ENCODE results near the gene ZSCAN12.
"Not testable (repeated sequence)": the region's sequence is repeated elsewhere in the genome, so short reads cannot be mapped to it uniquely, and the experiment has no call there.

ZSCAN12 gene

GRCh38 chr6:28423546-28423945, 24.0 kb upstream of the ZSCAN12 start:
- TF ChIP-seq JUND (IDR thresholded peaks at IDR 0.05; ENCODE audit: low read depth), result no peak
- DNase-seq (ENCODE audit: low read depth in 1 of 2, low spot score in 1 of 2), result no peak
- in situ Hi-C loops (cut with HindIII; ENCODE audit: low pct_unique_long_range_greater_than_20kb, low sequenced_read_pairs), result no loop called here

- in situ Hi-C loops (cut with HindIII; ENCODE audit: low pct_unique_long_range_greater_than_20kb, low sequenced_read_pairs), result no loop called here
- DNase-seq (ENCODE audit: low read depth in 1 of 2, low spot score in 1 of 2), result no peak
- TF ChIP-seq JUND (IDR thresholded peaks at IDR 0.05; ENCODE audit: low read depth), result no peak
Observed at GRCh38 chr6:28413681-28414080, 14.1 kb upstream of the ZSCAN12 start.

- TF ChIP-seq JUND (IDR thresholded peaks at IDR 0.05; ENCODE audit: low read depth), result no peak
- in situ Hi-C loops (cut with HindIII; ENCODE audit: low pct_unique_long_range_greater_than_20kb, low sequenced_read_pairs), result no loop called here
- no peak for DNase-seq (ENCODE audit: low read depth in 1 of 2, low spot score in 1 of 2)
Observed at GRCh38 chr6:28410767-28411166, 11.2 kb upstream of the ZSCAN12 start.

GRCh38 chr6:28408076-28408802, 8.7 kb upstream of the ZSCAN12 start:
- no peak for DNase-seq (ENCODE audit: low read depth in 1 of 2, low spot score in 1 of 2)
- TF ChIP-seq JUND (IDR thresholded peaks at IDR 0.05; ENCODE audit: low read depth), result no peak
- in situ Hi-C loops (cut with HindIII; ENCODE audit: low pct_unique_long_range_greater_than_20kb, low sequenced_read_pairs), result no loop called here

- TF ChIP-seq JUND (IDR thresholded peaks at IDR 0.05; ENCODE audit: low read depth), result no peak
- in situ Hi-C loops (cut with HindIII; ENCODE audit: low pct_unique_long_range_greater_than_20kb, low sequenced_read_pairs), result no loop called here
- no peak for DNase-seq (ENCODE audit: low read depth in 1 of 2, low spot score in 1 of 2)
Observed at GRCh38 chr6:28407401-28407800, 7.9 kb upstream of the ZSCAN12 start.

- in situ Hi-C loops (cut with HindIII; ENCODE audit: low pct_unique_long_range_greater_than_20kb, low sequenced_read_pairs); DNase-seq (ENCODE audit: low read depth in 1 of 2, low spot score in 1 of 2): not testable (repeated sequence)
Observed at GRCh38 chr6:28403923-28404322, 4.4 kb upstream of the ZSCAN12 start.

- in situ Hi-C loops (cut with HindIII; ENCODE audit: low pct_unique_long_range_greater_than_20kb, low sequenced_read_pairs), result no loop called here
- TF ChIP-seq JUND (IDR thresholded peaks at IDR 0.05; ENCODE audit: low read depth), result no peak
- DNase-seq (ENCODE audit: low read depth in 1 of 2, low spot score in 1 of 2), result no peak
Observed at GRCh38 chr6:28402197-28402596, 2.6 kb upstream of the ZSCAN12 start.

- DNase-seq (ENCODE audit: low read depth in 1 of 2, low spot score in 1 of 2), result no peak
- no peak for TF ChIP-seq JUND (IDR thresholded peaks at IDR 0.05; ENCODE audit: low read depth)
- in situ Hi-C loops (cut with HindIII; ENCODE audit: low pct_unique_long_range_greater_than_20kb, low sequenced_read_pairs), result no loop called here
Observed at GRCh38 chr6:28401172-28401571, 1.6 kb upstream of the ZSCAN12 start.

GRCh38 chr6:28400122-28400451, 540 bp upstream of the ZSCAN12 start:
- in situ Hi-C loops (cut with HindIII; ENCODE audit: low pct_unique_long_range_greater_than_20kb, low sequenced_read_pairs), result no loop called here
- TF ChIP-seq JUND (IDR thresholded peaks at IDR 0.05; ENCODE audit: low read depth), result no peak
- no peak for DNase-seq (ENCODE audit: low read depth in 1 of 2, low spot score in 1 of 2)

GRCh38 chr6:28395918-28396317, 3.6 kb downstream of the ZSCAN12 start:
- no peak for DNase-seq (ENCODE audit: low read depth in 1 of 2, low spot score in 1 of 2)
- in situ Hi-C loops (cut with HindIII; ENCODE audit: low pct_unique_long_range_greater_than_20kb, low sequenced_read_pairs), result no loop called here
- TF ChIP-seq JUND (IDR thresholded peaks at IDR 0.05; ENCODE audit: low read depth), result no peak

GRCh38 chr6:28393912-28394662, 5.5 kb downstream of the ZSCAN12 start:
- peak in 1 of 2 experiments; percentile 33 for DNase-seq (ENCODE audit: low read depth in 1 of 2, low spot score in 1 of 2)
- no peak for TF ChIP-seq JUND (IDR thresholded peaks at IDR 0.05; ENCODE audit: low read depth)
- in situ Hi-C loops (cut with HindIII; ENCODE audit: low pct_unique_long_range_greater_than_20kb, low sequenced_read_pairs), result no loop called here

- TF ChIP-seq JUND (IDR thresholded peaks at IDR 0.05; ENCODE audit: low read depth), result no peak
- DNase-seq (ENCODE audit: low read depth in 1 of 2, low spot score in 1 of 2), result no peak
- in situ Hi-C loops (cut with HindIII; ENCODE audit: low pct_unique_long_range_greater_than_20kb, low sequenced_read_pairs), result no loop called here
Observed at GRCh38 chr6:28390688-28391087, 8.9 kb downstream of the ZSCAN12 start.

- no peak for TF ChIP-seq JUND (IDR thresholded peaks at IDR 0.05; ENCODE audit: low read depth)
- no peak for DNase-seq (ENCODE audit: low read depth in 1 of 2, low spot score in 1 of 2)
- in situ Hi-C loops (cut with HindIII; ENCODE audit: low pct_unique_long_range_greater_than_20kb, low sequenced_read_pairs), result no loop called here
Observed at GRCh38 chr6:28384143-28384533, 15.4 kb downstream of the ZSCAN12 start.

Data from T47D (cell line).